Psoas muscle (tissue), 8 donors: ENCODE data around the gene MAPKAPK2. TPM values are rescaled to one million over a fixed set of nuclear protein-coding genes. Genes with fewer than 3 reads are reported as not detected.

Source experiments
- ATAC-seq, 4 donors: fragments of 200-7000 bp; cut with Tn5 transposase; one replicate each; pipeline ENCODE4 v1.9.1; 2020; ENCODE audit warnings: moderate library complexity in 3 of 4, mild to moderate bottlenecking in 2 of 4
- DNase-seq, 2 donors: peaks; one replicate each; pipeline ENCODE4 v3.0.0-alpha.2; 2020
- H3K27ac ChIP-seq: fragments of 200-600 bp; one replicate; pipeline ENCODE4 v1.8.0; 2022
- H3K27me3 ChIP-seq, 3 donors: fragments of 200-600 bp in 1 of 3; one replicate each; pipeline versions ENCODE4 v1.6.1 to v1.8.0; 2013 to 2022; ENCODE audit warnings: low read length in 2 of 3, mild to moderate bottlenecking in 2 of 3, moderate library complexity in 1 of 3; ENCODE audit not compliant: insufficient read depth in 3 of 3
- H3K36me3 ChIP-seq, 2 donors: fragments of 200-600 bp in 1 of 2; one replicate each; pipeline versions ENCODE4 v1.6.1 to v1.8.0; 2013 to 2022; ENCODE audit warnings: low read depth in 1 of 2, mild to moderate bottlenecking in 1 of 2, moderate library complexity in 1 of 2; ENCODE audit not compliant: insufficient read depth in 1 of 2
- H3K4me1 ChIP-seq: fragments of 200-600 bp; one replicate; pipeline ENCODE4 v1.8.0; 2022
- H3K4me3 ChIP-seq: fragments of 200-600 bp; one replicate; pipeline ENCODE4 v1.8.0; 2022; ENCODE audit warnings: mild to moderate bottlenecking
- H3K9me3 ChIP-seq: fragments of 200-600 bp; one replicate; pipeline ENCODE4 v1.8.0; 2022
- CTCF ChIP-seq: fragments of 200-600 bp; IDR thresholded peaks from one replicate; pipeline ENCODE4 v1.8.0; 2022; ENCODE audit warnings: antibody characterized with exemption
- WGBS, 3 donors: extraction: QIAGEN DNeasy Blood & Tissue Kit; methylation state at CpG; one replicate each; pipeline versions ENCODE4 v1.1.6 to v1.1.7; 2013; 5-methylcytosine and 5-hydroxymethylcytosine counted together
- intact Hi-C, 2 donors: fragments of 100-400 bp; cut with DNase I; formaldehyde crosslinking; loops; one replicate each; pipeline versions ENCODE4 v1.11.0 to v1.14.2; 2022
- long read RNA-seq, 2 donors: library from polyadenylated mRNA; unstranded; transcript quantifications; one replicate each; pipeline ENCODE4 v2.0.0, GENCODE V29; 2021
- polyA plus RNA-seq, 3 donors: library from polyadenylated mRNA; stranded (reverse); fragments of 200-250 nt; gene quantifications; one replicate each; pipeline ENCODE4 v1.2.3, GENCODE V29; 2013
- total RNA-seq, 4 donors: library from RNA; stranded (reverse); fragmentation: NEBNext Ultra II Directional in 2 of 4; extraction: Animal tissue kit (Norgen Biotek cat#: 25700) in 2 of 4; gene quantifications; one replicate each; pipeline versions ENCODE4 v1.2.1 to v1.2.4, GENCODE V29; 2021 to 2023
- donor health status: healthy with polysubstance abuse.
- donor health status: DM: no; HTN: no; CAD: no; lungs with moderate emphysema.
- donor health status: Bipolar disorder and iron deficiency.
- donor health status: healthy.
- donor health status: DM: yes; HTN: yes; CAD: no.
- donor health status: DM: no; HTN: no; CAD: no.
- donor health status: DM: no; HTN: no; CAD: no.
- donor health status: DM: yes; HTN: yes; CAD: no.

Gene MAPKAPK2
- total RNA-seq, result 100 to 1,000 TPM in 3 of 4 donors, 10 to 100 TPM in 1; 89.4 to 198 (median 167) TPM
- 100 to 1,000 TPM; 108 to 191 (median 112) TPM for polyA plus RNA-seq
- long read RNA-seq, donor 1, partial matches to known transcripts, result 0 of 25 reads
- long read RNA-seq, donor 1, other reads (novel, unspliced or antisense), result 23 of 25 reads
- long read RNA-seq, donor 2, transcript MAPKAPK2-202 (10 exons, 2,961 nt), result major isoform, 11 of 46 reads
- long read RNA-seq, donor 2, partial matches to known transcripts, result 0 of 46 reads
- long read RNA-seq, donor 2, other reads (novel, unspliced or antisense), result 35 of 46 reads

GRCh38 chr1:206684478-206685333 lies at the start of gene MAPKAPK2:
MAPKAPK2 (plus strand) TSS chr1:206684905; CDS start chr1:206685230, 325 bp downstream.
- ATAC-seq (peak; percentile 78 to 83 (median 80)), DNase-seq (peak; percentile 86 to 90)
- no peak for TF ChIP-seq CTCF
- intact Hi-C loops, result loop anchor here in 1 of 2 donors (5.0 kb wide), 1 partner anchor 38 kb away; no protein-coding TSS in a partner anchor
- H3K9me3 ChIP-seq, result no peaks in the 10 kb centered on the region
- no peaks in the 10 kb centered on the region for H3K27me3 ChIP-seq
- H3K27ac ChIP-seq, result peak within 1 kb of the TSS; percentile 98
- 1% methylated on average over 26 to 81 of the region's 82 CpGs for WGBS, 3 donors
- H3K36me3 ChIP-seq, result peaks cover 0 to 5% of the 10 kb centered on the region in 2 donors
- peak within 1 kb of the TSS; percentile 96 for H3K4me3 ChIP-seq
- peaks cover 41% of the 10 kb centered on the region for H3K4me1 ChIP-seq

GRCh38 chr1:206635080-206635977 lies 49.4 kb upstream of the MAPKAPK2 start, which contains the start of gene DYRK3:
DYRK3 (plus strand) TSS chr1:206635536; CDS start chr1:206635704, 168 bp downstream.
- TF ChIP-seq CTCF, result peak; percentile 21
- Histone ChIP-seq H3K9me3 (no peaks in the 10 kb centered on the region), H3K4me1 (peaks cover 18% of the 10 kb centered on the region), H3K4me3 (peak within 1 kb of the TSS; percentile 97), H3K36me3 (no peaks in the 10 kb centered on the region), H3K27me3 (no peaks in the 10 kb centered on the region), H3K27ac (peak within 1 kb of the TSS; percentile 73)
- 0 to 1% (median 0%) methylated on average over 70 to 84 of the region's 84 CpGs for WGBS, 3 donors
- ATAC-seq (peak; percentile 97 to 99 (median 98)), DNase-seq (peak; percentile 95 to 97)
- intact Hi-C loops, result loop anchor here (2.0 to 10.0 kb wide), 3 partner anchors 171 to 349 kb away; no protein-coding TSS in a partner anchor

GRCh38 chr1:206635978-206636345 lies 48.7 kb upstream of the MAPKAPK2 start:
- peak overlapping the region; percentile 97 for H3K4me3 ChIP-seq
- DNase-seq (no peak), ATAC-seq (no peak)
- no peaks in the 10 kb centered on the region for H3K27me3 ChIP-seq
- H3K4me1 ChIP-seq, result peaks cover 18% of the 10 kb centered on the region
- TF ChIP-seq CTCF, result no peak
- H3K9me3 ChIP-seq, result no peaks in the 10 kb centered on the region
- 8 to 11% (median 9%) methylated on average over 14 of the region's 14 CpGs for WGBS, 3 donors
- H3K36me3 ChIP-seq, result no peaks in the 10 kb centered on the region
- intact Hi-C loops, result loop anchor here (2.0 to 10.0 kb wide), 3 partner anchors 171 to 349 kb away; no protein-coding TSS in a partner anchor
- peak overlapping the region; percentile 73 for H3K27ac ChIP-seq

GRCh38 chr1:206636671-206637070 lies 48.0 kb upstream of the MAPKAPK2 start:
- intact Hi-C loops, result loop anchor here in 1 of 2 donors (10.0 kb wide), 1 partner anchor 348 kb away; no protein-coding TSS in a partner anchor
- no peaks in the 10 kb centered on the region for H3K27me3 ChIP-seq
- H3K36me3 ChIP-seq, result no peaks in the 10 kb centered on the region
- no peak for TF ChIP-seq CTCF
- 23 to 32% (median 24%) methylated on average over 4 of the region's 4 CpGs for WGBS, 3 donors
- no peaks in the 10 kb centered on the region for H3K9me3 ChIP-seq
- H3K4me1 ChIP-seq, result peaks cover 18% of the 10 kb centered on the region
- ATAC-seq, result no peak
- no peak for DNase-seq
- no peak overlapping the region for H3K27ac ChIP-seq
- H3K4me3 ChIP-seq, result peak overlapping the region; percentile 97
